ENCODE results near the gene HSPG2. TPM values are rescaled to one million over a fixed set of nuclear protein-coding genes. Genes with fewer than 3 reads are reported as not detected.
A peak's percentile ranks its signal among the peaks of the same experiment; 100 is the strongest.

The HSPG2 gene
- total and polyA plus RNA-seq, 11 donors: 164 to 608 (median 304) TPM

GRCh38 chr1:21956720-21957552, 19.8 kb upstream of the HSPG2 start:
- intact Hi-C loops (cut with DNase I): loop anchor here in 2 of 10 donors (5.0 kb wide), 1 partner anchor 60 kb away; no protein-coding TSS in a partner anchor
- TF ChIP-seq CTCF (IDR thresholded peaks at IDR 0.05) (no peak), POLR2A (IDR thresholded peaks at IDR 0.05) (no peak)
- Histone ChIP-seq H3K27me3 (no peaks in the 10 kb centered on the region), H3K4me1 (peaks cover 6 to 50% (median 31%) of the 10 kb centered on the region in 12 donors), H3K9me3 (no peaks in the 10 kb centered on the region), H3K27ac (peak overlapping the region; percentile 62 to 84 (median 78)), H3K4me3 (no peak overlapping the region), H3K36me3 (no peaks in the 10 kb centered on the region)
- 37 to 57% (median 43%) methylated on average over 16 to 18 of the region's 18 CpGs for WGBS, 4 donors
- DNase-seq (peak; percentile 65 to 92 (median 73)), ATAC-seq (peak; percentile 78 to 93 (median 89))

DNA sequence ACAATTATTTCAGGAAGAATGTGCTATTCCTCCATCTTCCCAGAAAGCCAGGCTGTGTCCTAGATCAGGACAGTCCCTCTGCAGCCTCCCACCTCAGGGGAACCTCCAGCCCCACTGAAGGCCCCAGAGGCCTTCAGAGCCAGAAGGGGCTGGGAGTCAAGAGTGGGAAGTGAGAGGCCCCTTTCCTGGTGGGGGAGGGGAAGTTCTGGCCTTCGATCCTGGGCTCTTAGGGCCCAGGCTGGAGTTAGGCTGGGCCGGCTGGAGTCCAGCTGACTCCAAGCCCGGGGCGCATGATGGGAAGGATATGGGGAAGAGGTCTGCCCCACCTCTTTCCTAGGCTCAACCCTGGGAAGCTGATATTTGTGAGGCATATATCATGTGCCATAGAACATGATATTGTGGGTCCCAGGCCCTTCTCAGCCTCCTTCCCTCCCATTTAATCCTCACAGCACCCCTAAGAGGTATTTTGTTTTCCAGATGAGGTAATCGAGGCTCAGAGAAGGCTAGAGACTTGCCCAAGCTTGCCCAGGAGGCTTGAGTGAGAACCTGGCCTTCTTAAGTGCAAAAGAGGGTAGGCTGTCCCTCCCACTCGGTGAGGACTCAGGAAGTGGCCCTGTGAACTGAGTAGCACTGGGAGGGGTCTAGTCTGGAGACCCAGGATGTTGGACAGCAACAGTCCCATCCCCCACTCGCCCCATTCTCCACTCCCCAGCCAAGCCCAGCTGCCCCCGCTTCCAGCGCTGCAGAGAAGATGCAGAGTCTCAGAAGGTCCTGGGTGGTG, 18.6 kb upstream of the HSPG2 start:
- Histone ChIP-seq H3K36me3 (no peaks in the 10 kb centered on the region), H3K9me3 (no peaks in the 10 kb centered on the region), H3K4me3 (no peak overlapping the region), H3K27me3 (no peaks in the 10 kb centered on the region), H3K27ac (peak overlapping the region; percentile 63 to 84 (median 78)), H3K4me1 (peaks cover 6 to 48% (median 28%) of the 10 kb centered on the region in 12 donors)
- 26 to 67% (median 54%) methylated on average over 4 to 9 of the region's 9 CpGs for WGBS, 4 donors
- intact Hi-C loops (cut with DNase I): loop anchor here in 2 of 10 donors (5.0 kb wide), 1 partner anchor 58 kb away; no protein-coding TSS in a partner anchor
- peak; percentile 16 to 58 (median 32) for ATAC-seq
- no peak for TF ChIP-seq CTCF (IDR thresholded peaks at IDR 0.05)
- TF ChIP-seq POLR2A (IDR thresholded peaks at IDR 0.05): no peak
- peak in 2 of 5 donors; percentile 54 to 62 for DNase-seq

GRCh38 chr1:21955058-21955457, 17.9 kb upstream of the HSPG2 start:
- Histone ChIP-seq H3K4me1 (peaks cover 6 to 48% (median 28%) of the 10 kb centered on the region in 12 donors), H3K9me3 (no peaks in the 10 kb centered on the region), H3K27ac (peak overlapping the region; percentile 63 to 84 (median 78)), H3K27me3 (no peaks in the 10 kb centered on the region), H3K36me3 (no peaks in the 10 kb centered on the region), H3K4me3 (no peak overlapping the region)
- WGBS, 4 donors: 45 to 69% (median 62%) methylated on average over 14 to 16 of the region's 16 CpGs
- ATAC-seq: peak; percentile 25 to 68 (median 56)
- intact Hi-C loops (cut with DNase I): loop anchor here in 2 of 10 donors (5.0 kb wide), 1 partner anchor 58 kb away; no protein-coding TSS in a partner anchor
- peak; percentile 64 to 82 (median 73) for DNase-seq
- TF ChIP-seq CTCF (IDR thresholded peaks at IDR 0.05) (no peak), POLR2A (IDR thresholded peaks at IDR 0.05) (no peak)
